HFFc6 (cell line): ENCODE measurements around the gene ANO9. TPM values are rescaled to one million over a fixed set of nuclear protein-coding genes. Genes with fewer than 3 reads are reported as not detected.
"Not testable (repeated sequence)": the region's sequence is repeated elsewhere in the genome, so short reads cannot be mapped to it uniquely, and the experiment has no call there.

Source experiments
- DNase-seq: peaks from one replicate; pipeline ENCODE4 v3.0.0-alpha.2; 2018
- H3K27ac Mint-ChIP-seq: 2 replicates; pipeline ENCODE4 v1.8.0; 2020; ENCODE audit warnings: mild to moderate bottlenecking, mixed read lengths
- H3K27me3 Mint-ChIP-seq: 2 replicates; pipeline ENCODE4 v1.8.0; 2021; ENCODE audit warnings: mild to moderate bottlenecking, moderate library complexity, mixed read lengths; ENCODE audit not compliant: insufficient read depth
- H3K36me3 Mint-ChIP-seq: 2 replicates; pipeline ENCODE4 v1.8.0; 2021; ENCODE audit warnings: low read depth, mixed read lengths
- H3K4me1 Mint-ChIP-seq: 2 replicates; pipeline ENCODE4 v1.8.0; 2020; ENCODE audit warnings: low read depth, mixed read lengths
- H3K4me3 Mint-ChIP-seq: 2 replicates; pipeline ENCODE4 v1.8.0; 2020; ENCODE audit warnings: mild to moderate bottlenecking, moderate library complexity, mixed read lengths
- H3K9me3 Mint-ChIP-seq: 2 replicates; pipeline ENCODE4 v1.8.0; 2020; ENCODE audit warnings: mild to moderate bottlenecking, mixed read lengths
- CTCF ChIP-seq: fragments of 200-600 bp; sonication (generic); IDR thresholded peaks from 2 replicates; pipeline ENCODE4 v1.5.0; 2021; ENCODE audit warnings: antibody characterized with exemption, mild to moderate bottlenecking
- total RNA-seq, 6 experiments: library from RNA; stranded (reverse); fragmentation: NEBNext Ultra II Directional; extraction: Animal tissue kit (Norgen Biotek cat#: 25700); gene quantifications; 2 replicates in 1 of 6; 3 replicates in 5 of 6; pipeline ENCODE4 v1.2.3, GENCODE V29; 2021

The ANO9 gene
- total RNA-seq, 6 experiments from 2014 or later, result not detected

- Mint-ChIP-seq H3K27me3 (no peaks in the 10 kb centered on the region), H3K27ac (no peak overlapping the region), H3K4me1 (peaks cover 20% of the 10 kb centered on the region), H3K4me3 (no peak overlapping the region), H3K36me3 (no peaks in the 10 kb centered on the region), H3K9me3 (no peaks in the 10 kb centered on the region)
- no peak for DNase-seq
- TF ChIP-seq CTCF, result no peak
These were observed 29.8 kb upstream of the ANO9 start for GRCh38 chr11:471468-472145.

- peaks cover 20% of the 10 kb centered on the region for H3K4me1 Mint-ChIP-seq
- TF ChIP-seq CTCF, result peak; percentile 64
- no peaks in the 10 kb centered on the region for H3K27me3 Mint-ChIP-seq
- H3K27ac Mint-ChIP-seq, result peak overlapping the region; percentile 95
- DNase-seq, result peak; percentile 68
- H3K36me3 Mint-ChIP-seq, result no peaks in the 10 kb centered on the region
- no peaks in the 10 kb centered on the region for H3K9me3 Mint-ChIP-seq
- H3K4me3 Mint-ChIP-seq, result peak overlapping the region; percentile 82
These were observed 28.1 kb upstream of the ANO9 start for GRCh38 chr11:469684-470560.

- DNase-seq, H3K27me3 Mint-ChIP-seq, H3K9me3 Mint-ChIP-seq, H3K36me3 Mint-ChIP-seq: not testable (repeated sequence)
- H3K4me3 Mint-ChIP-seq, result peak overlapping the region; percentile 82
- H3K27ac Mint-ChIP-seq, result peak overlapping the region; percentile 95
- H3K4me1 Mint-ChIP-seq, result peaks cover 20% of the 10 kb centered on the region
These were observed 27.3 kb upstream of the ANO9 start for GRCh38 chr11:469026-469683.

GRCh38 chr11:468493-468892 lies 26.7 kb upstream of the ANO9 start:
- H3K27ac Mint-ChIP-seq, result peak overlapping the region; percentile 95
- DNase-seq, result no peak
- H3K27me3 Mint-ChIP-seq, result no peaks in the 10 kb centered on the region
- H3K9me3 Mint-ChIP-seq, result no peaks in the 10 kb centered on the region
- no peak for TF ChIP-seq CTCF
- peaks cover 20% of the 10 kb centered on the region for H3K4me1 Mint-ChIP-seq
- H3K4me3 Mint-ChIP-seq, result no peak overlapping the region
- no peaks in the 10 kb centered on the region for H3K36me3 Mint-ChIP-seq

- Mint-ChIP-seq H3K4me3 (no peak overlapping the region), H3K9me3 (no peaks in the 10 kb centered on the region), H3K27ac (peak overlapping the region; percentile 95; the same call in 1 of the 2 replicates)
These were observed 26.2 kb upstream of the ANO9 start for GRCh38 chr11:468036-468435.

More at GRCh38 chr11:468036-468435, 26.2 kb upstream of the ANO9 start:
- peaks cover 20% of the 10 kb centered on the region for H3K4me1 Mint-ChIP-seq
- DNase-seq, result no peak
- no peak for TF ChIP-seq CTCF
- no peaks in the 10 kb centered on the region for H3K27me3 Mint-ChIP-seq
- H3K36me3 Mint-ChIP-seq, result no peaks in the 10 kb centered on the region
